Adipocyte (in vitro differentiated cells): ENCODE results near the gene CHST15.

ENCODE experiments used
- DNase-seq: peaks from one replicate; pipeline ENCODE4 v3.0.0-alpha.2; 2015; ENCODE audit warnings: low read depth
- H3K27me3 ChIP-seq: replicated peaks from 2 replicates; pipeline ENCODE4 v1.7.0; 2013; ENCODE audit warnings: mild to moderate bottlenecking, low read length, moderate library complexity; ENCODE audit not compliant: control insufficient read depth, insufficient read depth
- H3K36me3 ChIP-seq: 2 replicates; pipeline ENCODE4 v1.7.0; 2013; ENCODE audit warnings: low read length, mild to moderate bottlenecking, moderate library complexity; ENCODE audit not compliant: control insufficient read depth, insufficient read depth, severe bottlenecking
- H3K4me1 ChIP-seq: 2 replicates; pipeline ENCODE4 v1.7.0; 2013; ENCODE audit warnings: mild to moderate bottlenecking, low read length, moderate library complexity; ENCODE audit not compliant: control insufficient read depth, insufficient read depth
- H3K4me3 ChIP-seq: 2 replicates; pipeline ENCODE4 v1.7.0; 2013; ENCODE audit warnings: mild to moderate bottlenecking, low read length, moderate library complexity
- H3K9ac ChIP-seq: 2 replicates; pipeline ENCODE4 v1.7.0; 2013; ENCODE audit warnings: mild to moderate bottlenecking, low read length, moderate library complexity
- H3K9me3 ChIP-seq: 2 replicates; pipeline ENCODE4 v1.7.0; 2013; ENCODE audit warnings: mild to moderate bottlenecking, low read length, moderate library complexity; ENCODE audit not compliant: control insufficient read depth

The CHST15 gene

DNA sequence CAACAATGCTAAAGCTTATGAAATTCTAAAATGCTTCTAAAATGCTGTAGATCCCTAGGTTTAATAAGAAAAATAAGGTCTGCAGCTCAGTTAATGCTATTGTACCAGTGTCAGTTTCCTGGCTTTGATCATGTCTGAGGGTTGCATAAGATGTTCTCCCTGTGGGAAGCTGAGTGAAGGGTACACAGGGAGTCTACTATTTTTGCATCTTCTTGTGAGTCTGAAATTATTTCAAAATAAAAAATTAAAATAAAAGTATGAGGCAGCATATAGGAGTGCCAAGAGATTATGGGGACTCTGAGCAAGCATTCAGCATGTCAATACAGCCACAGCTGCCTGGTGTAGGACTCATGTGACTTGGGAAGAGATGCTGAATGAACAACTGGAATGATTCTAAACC, 14.7 kb downstream of the CHST15 start:
- no peaks in the 10 kb centered on the region for H3K36me3 ChIP-seq
- H3K27me3 ChIP-seq, result no peaks in the 10 kb centered on the region
- no peaks in the 10 kb centered on the region for H3K9me3 ChIP-seq
- peaks cover 14% of the 10 kb centered on the region for H3K4me1 ChIP-seq
- no peak overlapping the region for H3K9ac ChIP-seq
- DNase-seq, result peak; percentile 38
- no peak overlapping the region for H3K4me3 ChIP-seq

DNA sequence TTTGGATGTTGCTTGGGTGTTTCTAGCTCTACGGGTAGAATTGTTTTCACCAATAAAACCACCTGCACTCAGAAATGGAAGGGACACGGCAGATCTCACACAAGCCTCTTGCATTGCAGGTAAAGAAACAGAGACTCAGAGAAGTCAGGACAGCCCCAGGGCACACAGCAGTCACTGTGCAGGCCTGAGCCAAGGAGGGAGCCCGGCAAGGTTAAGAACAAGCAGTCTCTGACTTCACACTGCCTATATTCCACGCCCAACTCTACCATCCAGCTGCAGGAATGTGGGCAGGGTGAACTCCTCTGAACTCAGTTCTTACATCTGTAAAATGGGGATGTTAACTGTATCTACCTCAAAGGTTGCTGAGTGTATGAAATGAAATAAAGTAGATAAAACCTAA, 15.4 kb downstream of the CHST15 start:
- H3K36me3 ChIP-seq, result no peaks in the 10 kb centered on the region
- no peak overlapping the region for H3K9ac ChIP-seq
- no peak for DNase-seq
- H3K4me3 ChIP-seq, result no peak overlapping the region
- H3K4me1 ChIP-seq, result peaks cover 14% of the 10 kb centered on the region
- no peaks in the 10 kb centered on the region for H3K27me3 ChIP-seq
- no peaks in the 10 kb centered on the region for H3K9me3 ChIP-seq

DNA sequence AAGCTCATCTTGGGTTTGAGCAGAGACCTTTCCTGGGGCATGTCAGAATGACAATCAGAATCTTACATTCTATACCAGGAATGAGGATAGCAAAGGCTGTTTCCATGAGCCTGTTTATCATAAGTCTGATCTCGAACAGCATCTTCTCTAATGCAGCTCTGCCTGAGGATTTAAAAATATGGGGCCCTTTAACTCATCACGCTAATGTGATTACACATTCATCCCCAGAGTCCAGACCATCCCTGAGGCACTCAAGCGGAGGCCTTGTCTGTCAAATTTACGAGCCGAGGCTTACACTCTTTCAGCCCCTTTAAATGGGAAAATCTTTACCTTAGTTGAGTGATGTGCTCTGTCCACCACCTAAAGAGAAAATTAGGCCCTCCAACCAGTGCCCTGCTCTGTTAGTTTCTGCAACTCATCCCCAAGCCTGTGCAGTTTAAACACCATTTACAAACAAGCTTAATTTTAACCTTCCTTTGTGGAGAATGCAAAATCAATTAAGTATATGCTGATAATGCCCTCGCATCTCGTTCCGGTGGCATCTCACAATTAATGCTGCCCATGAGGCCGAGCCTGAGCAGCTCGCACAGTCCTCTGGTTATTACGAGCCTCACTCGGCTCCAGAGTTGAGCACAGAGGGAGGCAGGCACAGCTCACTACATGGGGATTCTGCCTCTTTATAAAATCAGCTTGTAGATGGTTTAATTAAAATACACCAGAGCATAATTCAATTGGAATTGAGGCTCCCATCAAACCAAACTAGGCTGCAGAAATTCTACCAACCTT, 16.0 kb downstream of the CHST15 start:
- no peak overlapping the region for H3K4me3 ChIP-seq
- no peaks in the 10 kb centered on the region for H3K36me3 ChIP-seq
- no peak for DNase-seq
- peaks cover 14% of the 10 kb centered on the region for H3K4me1 ChIP-seq
- no peaks in the 10 kb centered on the region for H3K9me3 ChIP-seq
- no peaks in the 10 kb centered on the region for H3K27me3 ChIP-seq
- H3K9ac ChIP-seq, result no peak overlapping the region

DNA sequence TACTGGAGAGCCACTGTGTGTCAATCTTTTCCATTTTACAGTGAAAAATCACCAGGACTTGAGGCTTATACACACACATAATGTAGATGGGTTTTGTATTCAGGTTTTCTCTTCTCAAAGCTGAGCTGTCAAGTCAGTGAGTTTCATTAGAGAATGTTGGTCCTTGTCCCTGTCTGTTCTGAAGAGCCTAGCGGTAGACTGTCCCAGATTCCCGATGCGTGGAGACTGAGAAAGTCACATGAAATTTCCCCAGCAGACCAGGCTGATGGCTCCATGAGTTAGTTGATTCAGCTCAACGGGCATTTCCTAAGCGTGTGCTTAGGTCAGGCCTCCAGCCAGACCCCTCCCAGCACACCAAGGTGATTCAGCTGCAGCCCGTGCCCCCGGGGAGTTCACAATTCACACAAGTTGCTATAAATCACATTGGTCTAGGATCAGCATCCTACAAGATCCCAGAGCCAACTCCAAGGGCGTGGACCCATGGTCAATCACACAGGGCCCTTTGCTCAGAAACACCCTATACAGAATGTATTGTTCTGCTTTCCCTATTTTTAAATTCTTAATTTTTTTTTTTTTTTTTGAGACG, 17.2 kb downstream of the CHST15 start:
- peaks cover 14% of the 10 kb centered on the region for H3K4me1 ChIP-seq
- no peaks in the 10 kb centered on the region for H3K36me3 ChIP-seq
- no peaks in the 10 kb centered on the region for H3K9me3 ChIP-seq
- DNase-seq, result no peak
- H3K4me3 ChIP-seq, result no peak overlapping the region
- H3K27me3 ChIP-seq, result no peaks in the 10 kb centered on the region
- H3K9ac ChIP-seq, result no peak overlapping the region

DNA sequence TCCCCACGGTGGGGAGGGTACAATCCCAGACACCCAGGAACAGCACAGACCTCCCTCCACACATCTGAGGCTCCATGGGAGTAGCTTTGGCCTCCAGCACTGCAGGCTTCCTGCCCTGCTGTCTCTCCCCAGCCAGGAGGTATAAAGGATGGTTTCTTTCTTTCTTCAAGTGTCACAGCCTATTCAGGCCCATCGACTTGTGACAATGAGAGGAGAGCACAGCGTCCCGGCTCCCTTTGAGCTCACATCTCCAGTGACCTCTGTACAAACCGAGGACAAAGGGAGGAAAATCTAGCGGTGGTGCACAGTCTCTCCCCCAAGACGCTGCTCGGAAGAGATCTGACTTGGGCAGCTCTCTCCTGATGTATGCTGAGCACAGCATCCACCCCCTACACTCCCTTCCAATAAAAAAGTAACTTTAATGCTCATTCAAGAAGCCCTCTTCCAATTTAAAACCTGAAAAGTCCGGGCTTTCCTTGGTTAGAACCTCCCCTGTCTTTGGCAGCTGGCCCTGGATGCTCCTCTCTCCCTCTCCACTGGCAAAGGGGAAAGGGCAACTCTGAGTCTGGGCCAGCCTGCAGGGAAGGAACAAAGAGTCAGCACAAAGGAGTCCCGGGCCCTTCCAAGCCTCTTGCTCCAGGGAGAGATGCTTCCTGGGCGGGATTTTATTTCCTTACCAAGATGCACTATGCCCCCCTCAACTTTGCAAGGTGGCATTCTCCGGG, 18.0 kb downstream of the CHST15 start:
- Histone ChIP-seq H3K4me1 (peaks cover 14% of the 10 kb centered on the region), H3K4me3 (no peak overlapping the region), H3K9me3 (no peaks in the 10 kb centered on the region), H3K27me3 (no peaks in the 10 kb centered on the region), H3K36me3 (no peaks in the 10 kb centered on the region), H3K9ac (no peak overlapping the region)
- no peak for DNase-seq

DNA sequence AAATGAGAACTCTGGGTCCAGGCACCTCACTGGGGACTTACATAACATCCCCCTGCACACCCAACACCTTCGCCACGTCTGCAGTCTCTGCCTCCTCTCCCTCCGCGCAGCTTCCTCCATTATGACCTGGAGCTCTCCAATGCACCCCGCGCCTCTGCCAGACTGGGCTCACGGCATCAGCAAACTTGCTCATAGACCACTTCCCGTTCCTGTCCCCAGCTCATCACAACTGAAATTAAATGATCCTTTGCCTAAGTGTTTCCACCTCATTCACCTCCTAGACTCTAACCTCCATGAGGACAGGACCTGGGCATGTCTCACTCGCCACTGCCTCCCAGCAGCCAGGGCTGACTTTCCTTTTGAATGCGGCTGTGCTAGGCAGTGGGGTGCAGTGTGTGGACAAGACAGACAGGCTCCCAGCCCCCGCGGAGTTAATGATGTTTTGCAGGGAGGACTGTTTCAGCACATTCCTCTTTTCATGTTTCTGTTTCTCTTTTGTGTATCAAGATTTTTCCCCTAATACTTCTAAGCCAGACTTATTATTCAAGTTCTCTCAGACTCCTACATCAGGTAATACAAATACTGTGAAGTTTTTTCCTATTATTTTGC, 18.8 kb downstream of the CHST15 start:
- Histone ChIP-seq H3K27me3 (no peaks in the 10 kb centered on the region), H3K36me3 (no peaks in the 10 kb centered on the region), H3K9ac (no peak overlapping the region), H3K9me3 (no peaks in the 10 kb centered on the region), H3K4me3 (no peak overlapping the region), H3K4me1 (peaks cover 14% of the 10 kb centered on the region)
- DNase-seq, result no peak

DNA sequence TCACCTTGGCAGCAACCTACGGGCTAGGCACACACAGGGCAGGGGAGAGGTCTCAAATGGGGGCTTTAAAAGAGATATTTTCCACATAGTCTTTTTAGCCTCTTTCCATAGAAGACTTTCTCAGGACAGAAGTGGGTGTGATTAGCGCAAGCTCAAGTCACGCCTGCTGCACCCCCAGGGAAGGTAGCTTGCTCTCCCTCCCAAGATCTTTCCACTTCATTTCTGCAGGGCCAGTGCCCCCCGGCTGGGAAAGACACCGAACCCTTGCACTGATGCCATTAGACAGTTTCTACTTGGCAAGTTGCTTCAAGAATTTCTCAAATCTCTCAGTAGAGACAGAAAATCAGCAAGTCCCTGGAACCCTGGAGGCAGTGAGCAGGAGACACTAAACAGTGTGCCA, 19.4 kb downstream of the CHST15 start:
- H3K4me3 ChIP-seq, result no peak overlapping the region
- no peak overlapping the region for H3K9ac ChIP-seq
- no peaks in the 10 kb centered on the region for H3K9me3 ChIP-seq
- no peak for DNase-seq
- peaks cover 14% of the 10 kb centered on the region for H3K4me1 ChIP-seq
- no peaks in the 10 kb centered on the region for H3K27me3 ChIP-seq
- H3K36me3 ChIP-seq, result no peaks in the 10 kb centered on the region

DNA sequence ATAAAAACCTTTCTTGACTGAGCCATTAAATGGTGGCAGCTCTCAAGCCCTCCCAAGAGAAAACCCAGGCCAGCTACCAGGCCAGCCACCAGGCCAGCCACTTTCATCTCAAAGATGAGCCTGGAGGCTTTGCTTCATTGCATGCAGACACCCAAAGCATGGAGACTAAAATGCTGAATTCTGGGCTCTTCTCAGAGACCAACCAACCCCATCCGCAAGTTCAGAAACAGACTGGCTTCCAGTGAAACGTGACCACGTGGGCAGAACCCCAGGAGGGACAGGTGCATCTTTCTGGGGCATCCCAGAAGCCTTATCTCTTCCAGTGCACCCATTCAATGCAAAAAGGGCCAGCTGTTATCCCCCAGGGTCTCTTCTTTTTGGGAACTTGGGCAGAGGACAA, 20.9 kb downstream of the CHST15 start:
- Histone ChIP-seq H3K4me1 (peaks cover 14% of the 10 kb centered on the region), H3K9ac (no peak overlapping the region), H3K36me3 (no peaks in the 10 kb centered on the region), H3K9me3 (no peaks in the 10 kb centered on the region), H3K4me3 (no peak overlapping the region), H3K27me3 (no peaks in the 10 kb centered on the region)
- DNase-seq, result no peak

DNA sequence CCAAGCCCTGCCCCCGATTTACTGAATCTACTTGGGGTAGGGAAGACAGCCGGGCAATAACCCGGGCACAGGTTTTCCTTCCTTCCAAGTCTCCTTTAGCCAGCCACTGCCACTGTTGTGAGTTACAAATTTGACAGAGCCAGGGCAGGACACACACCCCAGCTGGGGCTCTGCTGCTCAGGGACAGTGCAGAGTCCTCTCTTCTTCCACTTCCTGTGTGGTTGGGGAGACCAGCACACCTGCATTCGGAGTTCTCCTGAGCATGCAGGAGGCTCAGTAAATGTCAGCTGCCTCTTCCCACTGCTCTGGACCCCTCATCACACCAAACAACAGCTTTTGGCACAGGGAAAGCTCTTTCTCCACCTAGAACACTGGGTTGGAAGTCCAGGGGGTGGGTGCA, 21.3 kb downstream of the CHST15 start:
- Histone ChIP-seq H3K36me3 (no peaks in the 10 kb centered on the region), H3K4me3 (no peak overlapping the region), H3K9ac (no peak overlapping the region), H3K4me1 (peaks cover 15% of the 10 kb centered on the region), H3K9me3 (no peaks in the 10 kb centered on the region), H3K27me3 (no peaks in the 10 kb centered on the region)
- no peak for DNase-seq

DNA sequence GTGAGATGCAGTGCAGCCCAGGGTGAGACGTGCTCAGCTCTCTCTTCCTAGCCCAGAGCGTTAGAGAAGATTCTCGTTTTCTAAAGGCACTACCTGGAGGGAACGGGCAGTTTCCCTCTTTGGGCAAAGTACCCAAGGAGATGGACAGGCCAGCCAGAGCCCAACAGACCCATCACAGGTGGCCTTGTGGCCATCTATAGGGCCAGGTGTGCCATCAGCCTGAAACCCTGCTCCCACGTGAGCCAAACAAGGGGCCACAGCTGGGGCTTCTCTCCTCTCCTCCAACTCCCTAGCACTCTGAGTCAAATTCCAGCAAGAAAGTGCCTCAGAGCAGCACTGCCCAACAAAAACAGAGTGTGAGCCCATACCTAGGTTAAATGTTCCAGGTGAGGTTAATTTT, 22.3 kb downstream of the CHST15 start:
- DNase-seq, result no peak
- Histone ChIP-seq H3K36me3 (no peaks in the 10 kb centered on the region), H3K9ac (no peak overlapping the region), H3K4me3 (no peak overlapping the region), H3K27me3 (no peaks in the 10 kb centered on the region), H3K9me3 (no peaks in the 10 kb centered on the region), H3K4me1 (peaks cover 22% of the 10 kb centered on the region)

DNA sequence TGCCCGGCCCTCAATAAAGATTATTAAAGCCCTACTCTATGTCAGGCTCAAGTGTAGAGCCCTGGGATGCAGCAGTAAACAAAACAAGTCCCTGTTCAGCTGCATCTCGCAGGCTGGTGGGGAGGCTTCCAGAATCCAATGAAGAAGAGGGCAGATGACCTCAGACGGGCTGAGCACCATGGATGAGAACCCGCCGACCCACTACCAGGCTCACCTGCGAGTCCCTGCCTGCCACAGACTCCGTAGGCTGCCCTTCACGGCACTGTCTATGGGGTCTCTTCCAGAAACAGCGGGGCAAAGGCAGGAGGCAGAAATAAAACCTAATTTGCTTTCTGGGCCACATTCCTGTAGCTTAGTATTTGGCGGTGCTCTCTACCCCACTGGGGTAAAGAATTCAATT, 22.7 kb downstream of the CHST15 start:
- no peak for DNase-seq
- Histone ChIP-seq H3K4me1 (peaks cover 22% of the 10 kb centered on the region), H3K4me3 (no peak overlapping the region), H3K27me3 (no peaks in the 10 kb centered on the region), H3K36me3 (no peaks in the 10 kb centered on the region), H3K9me3 (no peaks in the 10 kb centered on the region), H3K9ac (no peak overlapping the region)
